Central memory CD4-positive, alpha-beta T cell (primary cell): ENCODE results near the gene EFHB.
"Not testable (repeated sequence)": the region's sequence is repeated elsewhere in the genome, so short reads cannot be mapped to it uniquely, and the experiment has no call there.

ENCODE experiments used
- DNase-seq: peaks from one replicate; pipeline ENCODE4 v3.0.0; 2022
- total RNA-seq, 3 experiments: gene quantifications; one replicate each; lab custom pipeline; 2026; lab: John Stamatoyannopoulos, UW

EFHB gene
- total RNA-seq: 0.33 to 2.5 (median 0.35) reads per million in 3 experiments

GRCh38 chr3:19934098-19934566 is at the start of gene EFHB:
Gene EFHB (minus strand): TSS chr3:19934217. CDS start chr3:19934018, 199 bp downstream.
- DNase-seq: no peak

- DNase-seq: no peak
These were observed 38.0 kb upstream of the EFHB start for GRCh38 chr3:19972054-19972453.

- no peak for DNase-seq
These were observed 36.3 kb upstream of the EFHB start for GRCh38 chr3:19970327-19970726.

GRCh38 chr3:19967812-19968211 is 33.8 kb upstream of the EFHB start:
- DNase-seq: no peak

GRCh38 chr3:19967208-19967607 is 33.2 kb upstream of the EFHB start:
- DNase-seq: no peak

- no peak for DNase-seq
These were observed 27.9 kb upstream of the EFHB start for GRCh38 chr3:19961960-19962359.

- DNase-seq: no peak
These were observed 26.7 kb upstream of the EFHB start for GRCh38 chr3:19960696-19961095.

- DNase-seq: no peak
These were observed 25.5 kb upstream of the EFHB start for GRCh38 chr3:19959505-19959904.

GRCh38 chr3:19957354-19957753 is 23.3 kb upstream of the EFHB start:
- DNase-seq: not testable (repeated sequence)

GRCh38 chr3:19954676-19955075 is 20.7 kb upstream of the EFHB start:
- DNase-seq: no peak

GRCh38 chr3:19950316-19950715 is 16.3 kb upstream of the EFHB start:
- DNase-seq: no peak

GRCh38 chr3:19948226-19948591 is 14.2 kb upstream of the EFHB start:
- DNase-seq: no peak

GRCh38 chr3:19947549-19948225 is 13.7 kb upstream of the EFHB start:
- peak; percentile 59 for DNase-seq

GRCh38 chr3:19946832-19947548 is 13.0 kb upstream of the EFHB start, which contains the start of gene RAB5A:
Gene RAB5A (plus strand): TSS chr3:19947097. CDS start chr3:19950899, 3,802 bp downstream.
- peak; percentile 98 for DNase-seq

GRCh38 chr3:19945969-19946831 is 12.2 kb upstream of the EFHB start:
- no peak for DNase-seq

- no peak for DNase-seq
These were observed 11.5 kb upstream of the EFHB start for GRCh38 chr3:19945534-19945933.

- DNase-seq: no peak
These were observed 6.6 kb upstream of the EFHB start for GRCh38 chr3:19940643-19941042.

GRCh38 chr3:19938295-19938627 is 4.2 kb upstream of the EFHB start:
- no peak for DNase-seq

GRCh38 chr3:19937459-19938294 is 3.7 kb upstream of the EFHB start:
- no peak for DNase-seq

- DNase-seq: no peak
These were observed 1.6 kb downstream of the EFHB start for GRCh38 chr3:19932422-19932821.

GRCh38 chr3:19931767-19932188 is 2.2 kb downstream of the EFHB start:
- DNase-seq: no peak

GRCh38 chr3:19931180-19931692 is 2.8 kb downstream of the EFHB start:
- DNase-seq: no peak
